CD14-positive monocyte (primary cell): ENCODE data around the gene SLC25A29. TPM values are rescaled to one million over a fixed set of nuclear protein-coding genes. Genes with fewer than 3 reads are reported as not detected.
A peak's percentile ranks its signal among the peaks of the same experiment; 100 is the strongest.

ENCODE experiments used
- DNase-seq, 3 donors: peaks; one replicate each; pipeline ENCODE4 v3.0.0-alpha.2; 2011 to 2022
- H2AFZ ChIP-seq: 2 replicates; pipeline ENCODE4 v1.6.0; 2012; ENCODE audit warnings: mild to moderate bottlenecking, low read depth, low read length, inconsistent platforms; ENCODE audit not compliant: insufficient read depth, poor library complexity, severe bottlenecking
- H3K27ac ChIP-seq, 2 donors: 1 replicate in 1 of 2; 2 replicates in 1 of 2; pipeline ENCODE4 v1.5.1; 2012 to 2013; ENCODE audit warnings: low read length in 2 of 2, control low read depth in 1 of 2, inconsistent platforms in 1 of 2, low read depth in 1 of 2, mild to moderate bottlenecking in 1 of 2
- H3K27me3 ChIP-seq, 2 donors: one replicate each; pipeline versions ENCODE4 v1.6.0 to v1.6.1; 2011 to 2013; ENCODE audit warnings: low read length in 2 of 2; ENCODE audit not compliant: control insufficient read depth in 2 of 2, insufficient read depth in 2 of 2
- H3K36me3 ChIP-seq, 2 donors: replicated peaks in 1 of 2; 1 replicate in 1 of 2; 2 replicates in 1 of 2; pipeline versions ENCODE4 v1.5.1 to v1.6.1; 2012 to 2013; ENCODE audit warnings: low read length in 2 of 2, control low read depth in 1 of 2, inconsistent platforms in 1 of 2, mild to moderate bottlenecking in 1 of 2; ENCODE audit not compliant: insufficient read depth in 2 of 2, control insufficient read depth in 1 of 2
- H3K4me1 ChIP-seq, 2 donors: 1 replicate in 1 of 2; 2 replicates in 1 of 2; pipeline versions ENCODE4 v1.5.1 to v1.6.1; 2012 to 2013; ENCODE audit warnings: low read length in 2 of 2, control low read depth in 1 of 2, inconsistent platforms in 1 of 2, mild to moderate bottlenecking in 1 of 2, moderate library complexity in 1 of 2; ENCODE audit not compliant: insufficient read depth in 2 of 2, control insufficient read depth in 1 of 2
- H3K4me2 ChIP-seq: replicated peaks from 2 replicates; pipeline ENCODE3; 2012; ENCODE audit warnings: low read length, moderate library complexity, mild to moderate bottlenecking; ENCODE audit not compliant: poor library complexity, severe bottlenecking; ENCODE audit errors: extremely low read depth
- H3K4me3 ChIP-seq, 3 experiments: fragments of 200-600 bp in 1 of 3; sonication (generic) in 1 of 3; replicated peaks in 1 of 3; 1 replicate in 2 of 3; 2 replicates in 1 of 3; pipeline ENCODE4 v1.5.1; 2011 to 2013; ENCODE audit warnings: low read length in 3 of 3, mild to moderate bottlenecking in 3 of 3, control low read depth in 2 of 3, low read depth in 2 of 3, inconsistent platforms in 1 of 3, moderate library complexity in 1 of 3
- H3K79me2 ChIP-seq: 2 replicates; pipeline ENCODE4 v1.6.0; 2012; ENCODE audit warnings: mild to moderate bottlenecking, control low read depth, inconsistent platforms, low read length, moderate library complexity; ENCODE audit not compliant: insufficient read depth
- H3K9ac ChIP-seq: 2 replicates; pipeline ENCODE4 v1.6.0; 2017; ENCODE audit warnings: low read length, mild to moderate bottlenecking; ENCODE audit not compliant: insufficient read depth, poor library complexity, severe bottlenecking
- H3K9me3 ChIP-seq, 2 donors: replicated peaks in 1 of 2; 1 replicate in 1 of 2; 2 replicates in 1 of 2; pipeline versions ENCODE4 v1.5.1 to v1.6.1; 2012 to 2013; ENCODE audit warnings: low read length in 2 of 2, control low read depth in 1 of 2; ENCODE audit not compliant: control insufficient read depth in 1 of 2, insufficient read depth in 1 of 2
- H4K20me1 ChIP-seq: 2 replicates; pipeline ENCODE4 v1.6.0; 2012; ENCODE audit warnings: mild to moderate bottlenecking, low read length, control low read depth, moderate library complexity; ENCODE audit not compliant: insufficient read depth
- H3K27ac Mint-ChIP-seq, 7 donors: one replicate each; pipeline ENCODE4 v1.8.0; 2020; ENCODE audit warnings: mild to moderate bottlenecking in 7 of 7, mixed read lengths in 7 of 7, moderate library complexity in 6 of 7, inconsistent platforms in 2 of 7
- H3K27me3 Mint-ChIP-seq, 3 donors: one replicate each; pipeline ENCODE4 v1.8.0; 2021 to 2022; ENCODE audit warnings: low read depth in 3 of 3, mild to moderate bottlenecking in 3 of 3, mixed read lengths in 3 of 3, moderate library complexity in 3 of 3, inconsistent platforms in 1 of 3
- H3K36me3 Mint-ChIP-seq, 2 donors: one replicate each; pipeline ENCODE4 v1.8.0; 2020; ENCODE audit warnings: mixed read lengths in 2 of 2, inconsistent platforms in 1 of 2, mild to moderate bottlenecking in 1 of 2
- H3K4me1 Mint-ChIP-seq: one replicate; pipeline ENCODE4 v1.8.0; 2020; ENCODE audit warnings: mild to moderate bottlenecking, mixed read lengths
- H3K4me3 Mint-ChIP-seq, 2 donors: one replicate each; pipeline ENCODE4 v1.8.0; 2020; ENCODE audit warnings: mild to moderate bottlenecking in 2 of 2, mixed read lengths in 2 of 2, moderate library complexity in 1 of 2
- H3K9me3 Mint-ChIP-seq, 7 donors: one replicate each; pipeline ENCODE4 v1.8.0; 2020 to 2022; ENCODE audit warnings: mixed read lengths in 7 of 7, mild to moderate bottlenecking in 6 of 7, moderate library complexity in 6 of 7, inconsistent platforms in 2 of 7
- CTCF ChIP-seq: fragments of 200-600 bp; IDR thresholded peaks from one replicate; pipeline ENCODE4 v1.8.0; 2022; ENCODE audit warnings: antibody characterized with exemption, mild to moderate bottlenecking
- WGBS: methylation state at CpG from one replicate; pipeline ENCODE4 v1.1.5; 2013; ENCODE audit warnings: missing lambda C conversion rate; ENCODE audit not compliant: insufficient coverage; 5-methylcytosine and 5-hydroxymethylcytosine counted together
- intact Hi-C, 2 donors: fragments of 100-400 bp; cut with micrococcal nuclease; formaldehyde crosslinking; loops; one replicate each; pipeline versions ENCODE4 v1.15.0 to v1.15.1; 2023
- polyA plus RNA-seq, 3 donors: library from polyadenylated mRNA; depleted of rRNA in 1 of 3; unstranded in 2 of 3; stranded (reverse) in 1 of 3; fragments of 300-500 nt in 2 of 3; fragments of >200 nt in 1 of 3; fragmentation: Illumina TruSeq in 2 of 3; gene quantifications; 1 replicate in 2 of 3; 2 replicates in 1 of 3; pipeline ENCODE4 v1.2.3, GENCODE V29; 2012 to 2021
- small RNA-seq: library from RNA; depleted of rRNA; stranded (forward); fragments of <200 nt; gene quantifications from one replicate; pipeline ENCODE3, GENCODE V24; 2012; ENCODE audit warnings: low read depth; ENCODE audit not compliant: insufficient read length

The SLC25A29 gene
- polyA plus RNA-seq, 3 donors: 16.9 to 114 (median 33.3) TPM

GRCh38 chr14:100243020-100243419 lies 63.2 kb downstream of the SLC25A29 start:
- peaks cover 89% of the 10 kb centered on the region for H3K79me2 ChIP-seq
- no peaks in the 10 kb centered on the region for H3K27me3 ChIP-seq
- H3K9me3 ChIP-seq: no peaks in the 10 kb centered on the region
- peak overlapping the region; percentile 0 for H3K4me2 ChIP-seq
- H3K4me1 ChIP-seq: peaks cover 23 to 36% of the 10 kb centered on the region in 2 donors
- H3K9ac ChIP-seq: no peak overlapping the region
- H3K36me3 ChIP-seq: peaks cover 0 to 3% of the 10 kb centered on the region in 2 donors
- DNase-seq: no peak
- TF ChIP-seq CTCF: no peak
- no CpG with 5 or more reads among the region's 3 CpGs for WGBS
- intact Hi-C loops: loop anchor here in 1 of 2 donors (5.0 kb wide), 2 partner anchors 34 to 64 kb away; partner anchors contain the start of gene SLC25A29
- no peak overlapping the region for H3K4me3 ChIP-seq
- H4K20me1 ChIP-seq: peaks cover 83% of the 10 kb centered on the region
- peaks cover 0 to 2% (median 0%) of the 10 kb centered on the region in 3 donors for H3K27me3 Mint-ChIP-seq
- H3K27ac Mint-ChIP-seq: peak overlapping the region in 3 of 7 donors; percentile 1 to 58 (median 19)
- H3K4me3 Mint-ChIP-seq: no peak overlapping the region
- H3K4me1 Mint-ChIP-seq: peaks cover 53% of the 10 kb centered on the region
- H3K36me3 Mint-ChIP-seq: peaks cover 1 to 24% of the 10 kb centered on the region in 2 donors
- no peaks in the 10 kb centered on the region for H3K9me3 Mint-ChIP-seq
- no peak overlapping the region for H2AFZ ChIP-seq
- H3K27ac ChIP-seq: peak overlapping the region in 1 of 2 donors; percentile 47

- peak overlapping the region; percentile 78 for H3K4me2 ChIP-seq
These were observed 65.0 kb downstream of the SLC25A29 start for GRCh38 chr14:100241279-100241678.

More at GRCh38 chr14:100241279-100241678, 65.0 kb downstream of the SLC25A29 start:
- Histone ChIP-seq H3K9ac (peak overlapping the region; percentile 77), H2AFZ (no peak overlapping the region), H3K27ac (peak overlapping the region in 1 of 2 donors; percentile 89), H3K9me3 (no peaks in the 10 kb centered on the region), H3K36me3 (peaks cover 0 to 3% of the 10 kb centered on the region in 2 donors), H3K27me3 (no peaks in the 10 kb centered on the region), H3K79me2 (peaks cover 89% of the 10 kb centered on the region), H4K20me1 (peaks cover 81% of the 10 kb centered on the region), H3K4me3 (peak overlapping the region; percentile 49 to 95 (median 87)), H3K4me1 (peaks cover 33 to 44% of the 10 kb centered on the region in 2 donors)
- H3K36me3 Mint-ChIP-seq: peaks cover 1 to 21% of the 10 kb centered on the region in 2 donors
- H3K9me3 Mint-ChIP-seq: no peaks in the 10 kb centered on the region
- intact Hi-C loops: loop anchor here in 1 of 2 donors (5.0 kb wide), 2 partner anchors 36 to 66 kb away; partner anchors contain the start of gene SLC25A29
- no peak for TF ChIP-seq CTCF
- 53% methylated on average over 2 of the region's 3 CpGs for WGBS
- H3K27me3 Mint-ChIP-seq: no peaks in the 10 kb centered on the region
- no peak for DNase-seq
- peaks cover 54% of the 10 kb centered on the region for H3K4me1 Mint-ChIP-seq
- peak overlapping the region; percentile 87 to 95 (median 88) for H3K27ac Mint-ChIP-seq
- peak overlapping the region; percentile 81 to 88 for H3K4me3 Mint-ChIP-seq

Small RNA genes within 50 kb of the gene (small RNA-seq; reads per million reads assigned to genes)
- 8.0 reads per million, percentile 68 among the genes with 10 or more reads in this experiment for gene MIR345
- gene RN7SL523P: not detected

Other genes with a start within 250 kb of the SLC25A29 start
- 100 to 1,000 TPM in 1 of 3 donors, 1 to 10 TPM in 2; 3.2 to 131 (median 6.7) TPM for gene EVL, start 241.0 kb downstream of the SLC25A29 start, polyA plus RNA-seq
- under 1 TPM in 2 of 3 donors, not detected in 1; 0.07 to 0.36 TPM for gene DEGS2, start 146.8 kb downstream of the SLC25A29 start, polyA plus RNA-seq
- 10 to 100 TPM; 13.3 to 35.2 (median 15.7) TPM for gene YY1, start 67.3 kb downstream of the SLC25A29 start, polyA plus RNA-seq
- not detected for gene SLC25A47, start 16.9 kb upstream of the SLC25A29 start, polyA plus RNA-seq
- gene WDR25, start 70.0 kb upstream of the SLC25A29 start, polyA plus RNA-seq: 10 to 100 TPM in 2 of 3 donors, 1 to 10 TPM in 1; 6.5 to 12.8 (median 10.2) TPM